ENCODE data around the gene SEC23A.

The SEC23A gene

DNA sequence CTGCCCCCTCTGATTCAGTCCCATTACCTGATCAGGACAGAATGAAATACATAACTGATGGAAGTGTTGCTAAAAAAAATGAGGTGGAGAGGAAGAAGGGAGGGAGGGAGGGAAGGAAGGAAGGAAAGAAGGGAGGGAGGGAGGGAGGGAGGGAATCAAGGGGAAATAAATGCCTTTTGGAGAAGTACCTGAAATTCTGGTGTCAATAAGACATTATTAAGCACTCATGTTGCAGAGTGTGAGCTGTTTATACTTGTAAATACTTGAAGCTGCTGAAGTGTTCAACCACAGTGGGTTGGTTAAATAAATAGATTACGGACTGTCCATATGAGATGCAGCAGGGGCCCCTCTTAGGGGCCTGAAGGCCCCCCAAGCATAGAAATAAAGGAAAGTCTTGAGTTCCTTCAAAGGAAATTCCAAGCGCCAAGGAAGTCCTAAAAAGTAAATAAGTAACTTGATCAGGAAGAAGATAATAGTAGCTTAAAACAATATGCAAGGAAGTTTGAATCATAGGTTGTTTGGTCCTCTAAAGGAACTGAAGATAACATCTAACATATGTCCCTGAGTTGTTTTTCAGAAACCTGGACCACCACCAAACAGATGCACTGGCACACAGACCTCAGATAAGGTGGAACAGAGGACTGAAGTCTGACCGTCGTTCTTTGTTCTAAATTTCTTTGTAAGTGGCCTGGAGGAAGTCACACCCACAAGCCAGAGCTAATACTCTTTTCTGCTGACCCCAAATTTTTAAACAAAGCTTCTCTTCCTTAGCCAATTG is 110.8 kb downstream of the SEC23A start (continued):
- TF ChIP-seq ZNF23 (tag by site-specific recombination; IDR thresholded peaks at IDR 0.05; ENCODE audit: borderline replicate concordance), result no peak
- no peak for TF ChIP-seq HOXA7 (CRISPR knock-in tag; IDR thresholded peaks at IDR 0.05; ENCODE audit: borderline replicate concordance)
- no peak for TF ChIP-seq ZNF660 (tag by site-specific recombination; IDR thresholded peaks at IDR 0.05)
- no peak for TF ChIP-seq ZBTB21 (tag by site-specific recombination; IDR thresholded peaks at IDR 0.05)
- TF ChIP-seq ZSCAN16 (tag by site-specific recombination; IDR thresholded peaks at IDR 0.05), result no peak

DNA sequence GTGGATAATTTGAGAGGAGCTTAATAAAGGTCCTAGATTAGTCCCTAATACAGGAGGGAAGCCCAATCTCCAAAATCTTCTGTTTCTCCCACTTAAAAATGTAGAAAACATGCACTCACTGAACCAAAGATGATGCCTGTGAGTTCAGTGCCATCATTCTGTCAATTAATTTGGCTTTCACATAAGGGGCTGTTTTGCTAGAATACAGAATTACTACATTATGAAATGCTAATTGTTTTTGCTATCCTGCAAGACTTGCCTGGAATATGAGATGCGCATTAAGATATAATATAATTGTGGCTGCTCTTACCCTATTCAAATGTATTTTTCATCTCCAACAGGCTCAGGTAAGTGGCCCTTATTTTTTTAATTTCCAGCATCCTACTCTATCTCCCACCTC is 111.7 kb downstream of the SEC23A start:
- ChIA-PET POLR2A (no interaction called here), CTCF (interaction anchor here (0.6 to 1.1 kb wide), 3 partner anchors 9 to 24 kb away, joined by 3 to 5 read pairs (median 3); no protein-coding TSS in a partner anchor)
- no peak overlapping the region for H3K4me3 ChIP-seq (ENCODE audit: low read depth, low read length)
- no peaks in the 10 kb centered on the region for H3K36me3 ChIP-seq (ENCODE audit: control insufficient read depth in 2 of 2, insufficient read depth in 1 of 2, low read length in 2 of 2)
- H3K9me3 ChIP-seq (ENCODE audit: control insufficient read depth, insufficient read depth, low read depth, low read length), result no peaks in the 10 kb centered on the region
- H3K4me1 ChIP-seq (ENCODE audit: control insufficient read depth, insufficient read depth, low read length), result no peaks in the 10 kb centered on the region
- H3K27ac ChIP-seq (ENCODE audit: extremely low read depth, low read depth, low read length), result no peak overlapping the region
- TF ChIP-seq ZNF596 (tag by site-specific recombination; IDR thresholded peaks at IDR 0.05) (no peak), ZNF654 (tag by site-specific recombination; IDR thresholded peaks at IDR 0.05; ENCODE audit: low read depth) (no peak), ZNF626 (tag by site-specific recombination; IDR thresholded peaks at IDR 0.05) (no peak), ZNF114 (tag by site-specific recombination; IDR thresholded peaks at IDR 0.05) (no peak), KLF9 (tag by site-specific recombination; IDR thresholded peaks at IDR 0.05; ENCODE audit: low read depth) (no peak), ZBTB1 (tag by site-specific recombination; IDR thresholded peaks at IDR 0.05) (no peak), ZNF600 (tag by site-specific recombination; IDR thresholded peaks at IDR 0.05) (no peak), ZNF585B (tag by site-specific recombination; IDR thresholded peaks at IDR 0.05) (no peak), ZBTB20 (tag by site-specific recombination; IDR thresholded peaks at IDR 0.05) (no peak), ZNF561 (tag by site-specific recombination; IDR thresholded peaks at IDR 0.05; ENCODE audit: borderline replicate concordance) (no peak), ZNF549 (tag by site-specific recombination; IDR thresholded peaks at IDR 0.05) (no peak), ZNF837 (tag by site-specific recombination; IDR thresholded peaks at IDR 0.05) (no peak), ZNF366 (tag by site-specific recombination; conservative IDR thresholded peaks at IDR 0.05) (no peak)
- TF ChIP-seq, protein P1, sequence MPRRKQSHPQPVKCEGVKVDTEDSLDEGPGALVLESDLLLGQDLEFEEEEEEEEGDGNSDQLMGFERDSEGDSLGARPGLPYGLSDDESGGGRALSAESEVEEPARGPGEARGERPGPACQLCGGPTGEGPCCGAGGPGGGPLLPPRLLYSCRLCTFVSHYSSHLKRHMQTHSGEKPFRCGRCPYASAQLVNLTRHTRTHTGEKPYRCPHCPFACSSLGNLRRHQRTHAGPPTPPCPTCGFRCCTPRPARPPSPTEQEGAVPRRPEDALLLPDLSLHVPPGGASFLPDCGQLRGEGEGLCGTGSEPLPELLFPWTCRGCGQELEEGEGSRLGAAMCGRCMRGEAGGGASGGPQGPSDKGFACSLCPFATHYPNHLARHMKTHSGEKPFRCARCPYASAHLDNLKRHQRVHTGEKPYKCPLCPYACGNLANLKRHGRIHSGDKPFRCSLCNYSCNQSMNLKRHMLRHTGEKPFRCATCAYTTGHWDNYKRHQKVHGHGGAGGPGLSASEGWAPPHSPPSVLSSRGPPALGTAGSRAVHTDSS (tag by site-specific recombination; IDR thresholded peaks at IDR 0.05), result no peak

DNA sequence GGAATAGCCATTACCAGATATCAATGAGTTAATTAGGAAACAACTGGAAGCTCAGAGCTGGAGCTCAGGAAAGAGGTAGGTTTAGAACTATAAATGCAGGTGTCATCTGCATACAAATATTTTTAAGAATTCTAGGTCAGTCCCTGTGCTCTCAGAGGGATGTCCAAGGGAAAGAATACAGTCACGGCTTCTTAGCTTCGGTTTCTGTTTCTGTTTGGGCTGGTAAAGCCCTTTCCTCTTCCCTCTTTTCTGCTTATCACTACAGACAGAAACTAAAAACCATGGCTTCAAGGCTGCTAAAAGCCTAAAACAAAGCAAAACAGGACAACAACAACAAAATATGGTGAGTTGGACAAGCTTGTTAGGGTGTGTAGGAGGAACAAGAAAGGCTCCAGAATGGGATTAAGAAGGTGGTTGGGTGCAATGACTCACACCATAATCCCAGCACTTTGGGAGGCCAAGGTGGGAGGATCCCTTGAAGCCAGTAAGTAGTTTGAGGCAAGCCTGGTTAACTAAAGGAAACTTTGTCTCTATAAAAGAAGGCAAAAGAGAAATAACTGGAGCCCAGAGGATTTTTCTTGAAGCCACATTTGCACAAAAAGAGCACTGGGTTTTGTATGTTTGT is 113.0 kb downstream of the SEC23A start:
- ChIA-PET CTCF (no interaction called here), POLR2A (no interaction called here)
- Histone ChIP-seq H3K36me3 (ENCODE audit: control insufficient read depth in 2 of 2, insufficient read depth in 1 of 2, low read length in 2 of 2) (no peaks in the 10 kb centered on the region), H3K9me3 (ENCODE audit: control insufficient read depth, insufficient read depth, low read depth, low read length) (no peaks in the 10 kb centered on the region), H3K27ac (ENCODE audit: extremely low read depth, low read depth, low read length) (no peak overlapping the region), H3K4me3 (ENCODE audit: low read depth, low read length) (no peak overlapping the region), H3K4me1 (ENCODE audit: control insufficient read depth, insufficient read depth, low read length) (no peaks in the 10 kb centered on the region)
- TF ChIP-seq GLIS2 (tag by site-specific recombination; IDR thresholded peaks at IDR 0.05), result no peak
- TF ChIP-seq ZIC2 (tag by site-specific recombination; IDR thresholded peaks at IDR 0.05), result no peak
- no peak for TF ChIP-seq ZNF600 (tag by site-specific recombination; IDR thresholded peaks at IDR 0.05)
- TF ChIP-seq ZNF146 (tag by site-specific recombination; IDR thresholded peaks at IDR 0.05), result no peak
- no peak for TF ChIP-seq KLF10 (tag by site-specific recombination; IDR thresholded peaks at IDR 0.05)
- TF ChIP-seq, protein P2, sequence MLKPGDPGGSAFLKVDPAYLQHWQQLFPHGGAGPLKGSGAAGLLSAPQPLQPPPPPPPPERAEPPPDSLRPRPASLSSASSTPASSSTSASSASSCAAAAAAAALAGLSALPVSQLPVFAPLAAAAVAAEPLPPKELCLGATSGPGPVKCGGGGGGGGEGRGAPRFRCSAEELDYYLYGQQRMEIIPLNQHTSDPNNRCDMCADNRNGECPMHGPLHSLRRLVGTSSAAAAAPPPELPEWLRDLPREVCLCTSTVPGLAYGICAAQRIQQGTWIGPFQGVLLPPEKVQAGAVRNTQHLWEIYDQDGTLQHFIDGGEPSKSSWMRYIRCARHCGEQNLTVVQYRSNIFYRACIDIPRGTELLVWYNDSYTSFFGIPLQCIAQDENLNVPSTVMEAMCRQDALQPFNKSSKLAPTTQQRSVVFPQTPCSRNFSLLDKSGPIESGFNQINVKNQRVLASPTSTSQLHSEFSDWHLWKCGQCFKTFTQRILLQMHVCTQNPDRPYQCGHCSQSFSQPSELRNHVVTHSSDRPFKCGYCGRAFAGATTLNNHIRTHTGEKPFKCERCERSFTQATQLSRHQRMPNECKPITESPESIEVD (tag by site-specific recombination; IDR thresholded peaks at IDR 0.05), result no peak
- TF ChIP-seq MZF1 (tag by site-specific recombination; IDR thresholded peaks at IDR 0.05; ENCODE audit: borderline replicate concordance), result no peak

Measured in HEK293 (cell line).